GM13977 (cell line): ENCODE results near the gene TMEM151A.

Experiments
- DNase-seq: peaks from one replicate; pipeline ENCODE4 v3.0.0; 2012; ENCODE audit warnings: low spot score
- in situ Hi-C: fragments of 300-500 bp; cut with MboI; formaldehyde crosslinking; loops from one replicate; pipeline ENCODE4 v1.12.0; 2022; ENCODE audit warnings: low sequenced_read_pairs, low pct_unique_long_range_greater_than_20kb, mixed read lengths, inconsistent platforms; ENCODE audit not compliant: unreplicated experiment
- TF ChIP-seq, protein P1 (sequence below): IDR thresholded peaks from 2 replicates; pipeline ENCODE4 v1.5.1; 2012; ENCODE audit warnings: mild to moderate bottlenecking, control low read depth; ENCODE audit not compliant: insufficient read depth; ENCODE audit errors: extremely low read depth, missing control alignments

The TMEM151A gene

DNA sequence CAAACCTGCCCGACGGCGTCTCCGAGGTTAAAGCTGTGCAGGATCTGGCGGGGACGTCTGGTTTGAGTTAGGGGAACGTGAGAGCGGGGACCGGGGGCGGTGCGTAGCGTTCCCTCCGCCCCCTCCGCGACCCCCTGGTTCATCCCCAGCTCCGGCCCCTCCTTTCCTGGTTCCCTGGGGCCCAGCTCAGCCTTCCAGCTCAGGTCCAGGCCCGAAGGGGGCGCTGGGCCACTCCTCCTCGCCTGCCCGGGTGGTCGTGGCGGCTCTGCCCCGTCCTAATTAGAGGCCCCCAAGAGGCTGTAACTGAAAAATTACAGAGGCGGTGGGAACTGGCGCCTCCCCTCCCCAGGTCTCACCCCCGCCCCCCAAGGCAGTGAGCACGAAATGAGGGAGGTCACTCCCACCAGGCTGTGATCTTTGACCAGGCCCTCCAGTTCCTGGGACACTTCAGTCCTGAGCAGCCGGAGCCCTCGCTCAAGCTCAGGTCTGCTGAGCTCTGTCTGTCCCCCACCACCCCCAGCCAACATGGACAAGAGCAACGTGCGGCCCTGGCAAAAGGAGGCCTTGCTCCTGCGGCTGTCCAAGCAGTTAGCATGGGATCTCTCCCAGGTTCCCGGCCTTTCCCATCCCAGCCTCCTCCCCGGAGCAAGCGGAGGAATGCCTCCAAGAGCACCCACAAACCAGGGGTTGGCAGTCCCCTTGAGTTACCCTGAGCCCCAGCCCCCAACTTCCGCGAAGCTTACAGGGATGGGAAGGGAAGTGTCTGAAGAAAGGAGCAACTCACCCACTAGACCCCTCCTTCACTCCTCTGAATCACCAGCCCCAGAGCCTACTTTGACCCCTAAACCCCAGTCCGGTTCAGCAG, 21.9 kb downstream of the TMEM151A start:
- TF ChIP-seq, protein P1, sequence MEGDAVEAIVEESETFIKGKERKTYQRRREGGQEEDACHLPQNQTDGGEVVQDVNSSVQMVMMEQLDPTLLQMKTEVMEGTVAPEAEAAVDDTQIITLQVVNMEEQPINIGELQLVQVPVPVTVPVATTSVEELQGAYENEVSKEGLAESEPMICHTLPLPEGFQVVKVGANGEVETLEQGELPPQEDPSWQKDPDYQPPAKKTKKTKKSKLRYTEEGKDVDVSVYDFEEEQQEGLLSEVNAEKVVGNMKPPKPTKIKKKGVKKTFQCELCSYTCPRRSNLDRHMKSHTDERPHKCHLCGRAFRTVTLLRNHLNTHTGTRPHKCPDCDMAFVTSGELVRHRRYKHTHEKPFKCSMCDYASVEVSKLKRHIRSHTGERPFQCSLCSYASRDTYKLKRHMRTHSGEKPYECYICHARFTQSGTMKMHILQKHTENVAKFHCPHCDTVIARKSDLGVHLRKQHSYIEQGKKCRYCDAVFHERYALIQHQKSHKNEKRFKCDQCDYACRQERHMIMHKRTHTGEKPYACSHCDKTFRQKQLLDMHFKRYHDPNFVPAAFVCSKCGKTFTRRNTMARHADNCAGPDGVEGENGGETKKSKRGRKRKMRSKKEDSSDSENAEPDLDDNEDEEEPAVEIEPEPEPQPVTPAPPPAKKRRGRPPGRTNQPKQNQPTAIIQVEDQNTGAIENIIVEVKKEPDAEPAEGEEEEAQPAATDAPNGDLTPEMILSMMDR, result no peak
- in situ Hi-C loops, result no loop called here
- no peak for DNase-seq

DNA sequence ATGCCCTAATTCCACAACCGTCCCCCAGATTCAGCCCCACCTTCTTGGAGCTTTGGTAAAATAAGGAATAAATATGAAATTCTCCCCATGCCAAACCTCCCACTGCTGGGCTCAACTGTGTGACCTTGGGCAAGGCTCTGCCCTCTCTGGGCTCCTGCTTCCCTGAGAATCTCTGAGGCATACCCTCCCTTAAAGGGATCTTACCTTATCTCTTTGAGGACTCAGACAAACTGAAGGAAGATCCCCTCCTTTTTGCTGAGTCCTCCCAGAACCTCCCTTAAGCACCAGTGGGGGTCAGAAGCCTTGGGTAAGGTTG, 22.4 kb downstream of the TMEM151A start:
- no peak for DNase-seq
- TF ChIP-seq, protein P1, result no peak
- in situ Hi-C loops, result no loop called here

DNA sequence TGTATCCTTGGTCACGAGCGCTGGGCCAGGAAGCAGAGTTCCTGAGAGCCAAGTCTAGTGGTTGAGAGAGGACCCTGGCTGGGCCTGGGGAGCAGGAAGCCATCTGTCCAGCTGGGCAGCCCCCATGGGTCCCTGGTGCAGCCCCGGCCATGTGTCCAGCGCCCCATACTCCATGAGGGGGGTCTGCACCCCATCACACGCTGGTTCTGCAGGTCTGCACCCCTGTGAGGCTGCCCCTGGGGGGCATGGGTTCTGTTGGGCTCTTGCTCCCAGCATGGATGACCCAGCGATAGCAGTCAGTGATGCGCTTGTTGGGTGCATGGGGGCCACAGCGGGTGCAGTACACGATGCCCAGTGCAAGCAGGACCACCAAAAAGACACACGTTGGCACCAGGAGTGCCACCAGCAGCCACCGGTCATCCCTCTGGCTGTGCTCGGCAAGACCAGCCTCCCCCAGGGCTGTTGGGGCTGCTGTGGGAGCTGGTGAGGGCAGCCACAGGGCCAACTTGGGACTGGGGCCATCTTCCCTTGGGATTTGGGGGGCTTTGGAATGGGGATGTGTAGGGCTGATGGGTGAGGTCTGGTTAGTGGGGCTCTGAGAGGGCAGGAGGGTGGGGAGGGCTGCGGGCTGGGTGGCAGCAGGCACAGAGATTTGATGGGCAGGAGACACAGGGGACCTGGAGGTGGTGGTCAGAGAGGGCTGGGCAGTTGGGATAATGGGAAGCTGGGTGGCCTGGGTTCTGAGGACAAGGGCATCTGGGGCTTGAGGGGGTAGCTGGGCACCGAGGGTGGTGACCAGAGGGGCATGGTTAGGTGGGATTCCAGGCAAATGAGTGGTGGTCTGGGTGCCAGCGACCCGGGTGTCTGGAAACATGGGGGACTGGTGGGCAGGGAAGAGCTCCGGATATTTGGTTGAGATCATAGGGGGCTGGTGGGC, 23.1 kb downstream of the TMEM151A start:
- no peak for DNase-seq
- in situ Hi-C loops, result no loop called here
- TF ChIP-seq, protein P1, result no peak

DNA sequence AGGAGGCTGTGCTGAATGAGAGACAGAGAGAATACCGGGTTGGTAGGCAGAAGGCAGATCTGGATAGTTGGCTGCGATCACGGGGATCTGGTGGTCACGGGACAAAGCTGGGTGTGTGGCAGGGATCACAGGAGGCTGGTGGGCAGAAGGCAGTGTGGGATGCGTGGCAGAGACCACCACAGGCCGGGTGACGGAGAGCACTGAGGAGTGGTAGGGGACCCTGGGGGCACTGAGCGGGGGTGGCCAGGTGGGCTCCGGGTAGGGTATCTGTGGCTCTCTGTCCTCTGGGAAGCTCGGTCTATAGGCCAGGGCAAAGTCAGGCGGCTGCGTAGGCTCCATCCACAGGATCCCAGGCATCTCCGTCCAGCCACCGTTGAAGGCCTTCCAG, 23.8 kb downstream of the TMEM151A start:
- in situ Hi-C loops, result no loop called here
- TF ChIP-seq, protein P1, result no peak
- no peak for DNase-seq

DNA sequence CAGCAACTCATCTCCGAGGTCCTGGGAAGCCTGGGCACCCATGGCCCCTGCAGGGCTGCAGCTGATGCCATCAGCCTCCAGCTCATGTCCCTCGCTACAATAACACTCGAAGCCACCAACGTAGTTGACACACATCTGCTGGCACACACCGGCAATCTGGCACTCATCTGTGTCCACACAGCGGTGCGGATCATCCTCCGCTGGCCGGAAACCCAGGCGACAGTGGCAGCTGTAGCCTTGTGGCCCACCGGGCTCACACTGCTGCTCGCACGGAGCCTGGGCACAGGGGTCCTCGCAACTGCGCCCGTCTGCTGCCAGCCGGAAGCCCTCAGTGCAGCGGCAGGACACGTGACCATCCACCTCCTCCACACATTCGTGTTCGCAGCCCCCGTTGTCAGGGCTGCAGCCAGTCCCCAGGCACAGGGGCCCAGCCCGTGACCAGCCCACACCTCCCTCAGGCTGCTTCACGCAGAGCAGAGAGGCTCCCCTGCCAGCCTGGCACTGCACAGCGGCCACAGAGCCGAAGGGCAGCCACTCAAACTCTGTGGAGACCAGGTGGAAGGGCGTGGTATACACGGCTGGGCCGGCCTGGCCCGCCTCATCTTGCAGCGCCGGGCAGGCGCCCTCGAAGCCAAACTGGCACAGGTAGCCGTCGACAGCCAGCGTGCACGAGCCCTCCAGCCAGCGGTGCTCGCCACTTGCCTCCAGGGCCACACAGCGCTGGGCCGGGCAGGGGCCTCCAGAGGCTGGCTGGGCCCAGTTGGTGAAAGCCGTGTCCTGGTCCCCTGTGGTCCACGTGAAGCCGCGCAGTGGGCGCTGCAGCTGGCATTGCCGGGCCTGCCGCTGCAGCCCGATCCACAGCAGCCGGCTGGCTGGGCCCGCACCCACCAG, 24.5 kb downstream of the TMEM151A start:
- TF ChIP-seq, protein P1, result no peak
- in situ Hi-C loops, result no loop called here
- no peak for DNase-seq

DNA sequence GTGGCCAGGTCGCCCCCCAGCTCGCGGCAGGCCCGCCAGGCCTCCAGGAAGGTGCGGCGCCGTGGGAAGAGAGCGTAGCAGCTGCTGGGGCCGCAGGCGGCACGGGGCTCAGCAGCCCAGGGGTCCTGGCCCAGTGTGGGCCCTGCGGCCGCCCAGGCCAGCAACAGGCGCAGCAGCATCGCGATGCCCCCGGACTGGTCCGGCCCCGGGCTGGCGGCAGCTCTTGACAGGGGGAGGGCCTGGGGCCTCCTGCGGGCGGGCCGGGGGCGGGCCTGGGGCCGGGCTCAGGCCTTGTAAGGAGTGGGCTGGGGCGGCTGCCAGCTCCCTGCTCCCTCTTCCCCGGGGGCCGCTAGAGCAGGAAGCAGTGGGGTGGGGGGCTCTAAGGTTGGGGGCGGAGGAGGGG, 25.2 kb downstream of the TMEM151A start, which contains the start of gene CD248:
TSS of gene CD248 (minus strand) at position 196 of the 403 bp plus-strand sequence. CDS start at position 179, 17 bp downstream.
- no peak for DNase-seq
- in situ Hi-C loops, result no loop called here
- TF ChIP-seq, protein P1, result no peak
